ENCODE results near the gene RAD51B. TPM values are rescaled to one million over a fixed set of nuclear protein-coding genes. Genes with fewer than 3 reads are reported as not detected.

Gene RAD51B
- total and polyA plus RNA-seq, 4 experiments from 2014 or later, result 22.0 to 35.7 (median 31.4) TPM

DNA sequence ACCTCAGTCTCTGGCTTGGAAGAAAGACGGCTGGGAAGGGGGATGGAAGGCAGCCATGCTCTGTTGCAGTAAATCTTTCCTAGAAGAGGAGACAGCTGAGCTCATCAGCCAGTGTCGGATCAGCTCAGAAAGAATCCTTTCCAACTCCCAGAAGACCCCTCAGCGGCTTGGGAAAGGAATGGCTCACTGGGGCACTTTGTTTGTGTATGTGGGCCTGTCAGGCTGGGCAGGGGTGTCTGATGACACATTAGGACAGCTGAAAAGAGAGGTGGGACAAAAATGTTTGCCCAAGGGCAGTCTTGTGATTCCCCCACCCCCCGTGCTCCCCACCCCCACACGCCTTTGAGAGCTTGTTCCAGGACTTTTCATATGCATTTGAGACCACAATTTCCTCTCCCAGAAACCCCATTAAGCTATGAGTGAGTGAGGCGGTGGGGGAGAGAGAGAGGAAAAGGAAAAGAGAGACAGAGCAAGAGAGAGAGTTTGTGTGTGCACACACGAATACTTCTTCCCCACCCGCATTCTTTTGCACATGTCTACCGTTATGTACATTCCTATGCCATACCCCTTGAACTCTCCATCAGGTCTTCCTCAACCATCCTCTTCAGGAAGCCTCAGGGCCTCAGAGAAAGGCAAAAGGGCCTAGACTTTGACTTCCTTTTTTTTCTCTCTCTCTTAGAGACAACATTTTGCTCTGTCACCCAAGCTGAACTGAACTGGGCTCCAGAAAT is 774.4 kb downstream of the RAD51B start:
- Histone ChIP-seq H3K36me3 (ENCODE audit: insufficient read depth, low read length) (no peaks in the 10 kb centered on the region), H3K27ac (ENCODE audit: low read depth, low read length) (no peak overlapping the region), H3K9me3 (ENCODE audit: control insufficient read depth in 1 of 2, low read length in 2 of 2) (no peaks in the 10 kb centered on the region), H3K4me3 (ENCODE audit: low read length in 2 of 2) (no peak overlapping the region), H3K4me1 (ENCODE audit: insufficient read depth, low read length) (peaks cover 7% of the 10 kb centered on the region), H3K27me3 (ENCODE audit: insufficient read depth, low read length) (no peaks in the 10 kb centered on the region)
- ChIA-PET CTCF (ENCODE audit: partially characterized antibody) (interaction anchor here (0.8 to 1.1 kb wide), 2 partner anchors 195 to 250 kb away, joined by 3 read pairs; no protein-coding TSS in a partner anchor), POLR2A (ENCODE audit: partially characterized antibody) (interaction anchor here (1.0 kb wide), 1 partner anchor 186 kb away, joined by 3 read pairs; no protein-coding TSS in a partner anchor)
- Mint-ChIP-seq H3K9me3 (peaks cover 0 to 3% (median 0%) of the 10 kb centered on the region in 8 donors), H3K27ac (peak overlapping the region in 6 of 7 donors; percentile 18 to 84 (median 78)), H3K27me3 (no peaks in the 10 kb centered on the region), H3K4me1 (peaks cover 6 to 10% (median 7%) of the 10 kb centered on the region in 4 donors), H3K36me3 (no peaks in the 10 kb centered on the region), H3K4me3 (peak overlapping the region in 1 of 8 donors; percentile 52)
- no peak for DNase-seq
- intact Hi-C loops (cut with micrococcal nuclease), result no loop called here

DNA sequence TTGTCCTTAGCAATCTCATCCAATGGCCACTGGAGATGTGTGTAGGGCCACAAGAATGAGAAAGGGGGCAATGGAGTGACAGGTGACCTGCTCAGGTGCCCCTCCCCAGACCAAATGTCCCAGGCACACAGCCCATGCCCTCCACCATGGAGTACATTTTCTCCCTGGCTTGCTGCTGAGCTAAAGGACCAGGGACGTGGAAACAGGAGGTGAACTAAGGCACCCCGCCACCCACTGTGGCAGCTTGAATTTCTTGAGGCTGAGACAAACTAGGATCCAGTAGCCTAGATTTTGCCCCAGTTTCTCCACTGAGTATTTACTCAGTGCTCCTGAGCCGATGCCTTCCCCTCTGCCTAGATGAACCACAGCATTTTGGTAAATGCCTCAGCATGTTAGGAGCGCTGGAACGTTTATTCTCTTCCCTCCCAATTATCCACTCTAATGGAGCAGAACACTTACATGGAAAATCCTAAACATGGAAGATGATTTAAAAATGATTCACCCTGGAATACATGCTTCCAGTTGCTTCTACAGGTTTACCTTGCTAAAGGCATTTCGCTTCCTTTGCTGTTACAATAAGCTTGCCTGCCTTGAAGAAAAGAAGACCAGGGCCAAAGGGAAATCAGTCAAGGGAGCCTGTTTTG is 775.3 kb downstream of the RAD51B start:
- no peaks in the 10 kb centered on the region for H3K27me3 Mint-ChIP-seq
- H3K9me3 ChIP-seq (ENCODE audit: control insufficient read depth in 1 of 2, low read length in 2 of 2), result no peaks in the 10 kb centered on the region
- no peak overlapping the region for H3K4me3 ChIP-seq (ENCODE audit: low read length in 2 of 2)
- H3K4me1 ChIP-seq (ENCODE audit: insufficient read depth, low read length), result peaks cover 7% of the 10 kb centered on the region
- ChIA-PET CTCF (ENCODE audit: partially characterized antibody) (no interaction called here), POLR2A (ENCODE audit: partially characterized antibody) (no interaction called here)
- H3K36me3 Mint-ChIP-seq, result no peaks in the 10 kb centered on the region
- H3K27ac ChIP-seq (ENCODE audit: low read depth, low read length), result no peak overlapping the region
- peak overlapping the region in 1 of 7 donors; percentile 17 for H3K27ac Mint-ChIP-seq
- DNase-seq, result no peak
- peaks cover 0 to 3% (median 0%) of the 10 kb centered on the region in 8 donors for H3K9me3 Mint-ChIP-seq
- H3K4me1 Mint-ChIP-seq, result peaks cover 6 to 10% (median 7%) of the 10 kb centered on the region in 4 donors
- intact Hi-C loops (cut with micrococcal nuclease), result no loop called here
- H3K27me3 ChIP-seq (ENCODE audit: insufficient read depth, low read length), result no peaks in the 10 kb centered on the region
- H3K36me3 ChIP-seq (ENCODE audit: insufficient read depth, low read length), result no peaks in the 10 kb centered on the region
- no peak overlapping the region for H3K4me3 Mint-ChIP-seq

DNA sequence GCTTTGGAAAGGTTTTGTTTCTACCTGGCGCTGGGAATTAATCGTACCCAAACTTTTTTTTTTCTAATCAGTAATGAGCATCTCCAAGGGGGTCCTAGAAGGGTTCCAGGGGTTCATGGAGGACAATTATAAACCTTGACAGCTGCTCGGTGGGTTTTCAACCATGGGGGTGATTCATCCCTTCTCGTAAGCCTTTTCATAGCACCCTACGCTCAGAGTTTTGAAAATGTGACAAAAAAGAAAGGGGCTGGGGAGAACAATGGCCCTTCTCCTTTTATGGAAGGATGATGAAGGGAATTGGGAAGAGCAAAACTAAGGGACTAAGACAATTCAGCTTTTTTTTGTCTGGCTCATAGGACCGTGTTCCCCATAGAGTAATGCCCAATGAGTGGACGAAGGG is 776.6 kb downstream of the RAD51B start:
- no peaks in the 10 kb centered on the region for H3K27me3 Mint-ChIP-seq
- POLR2A ChIA-PET (ENCODE audit: partially characterized antibody), result no interaction called here

DNA sequence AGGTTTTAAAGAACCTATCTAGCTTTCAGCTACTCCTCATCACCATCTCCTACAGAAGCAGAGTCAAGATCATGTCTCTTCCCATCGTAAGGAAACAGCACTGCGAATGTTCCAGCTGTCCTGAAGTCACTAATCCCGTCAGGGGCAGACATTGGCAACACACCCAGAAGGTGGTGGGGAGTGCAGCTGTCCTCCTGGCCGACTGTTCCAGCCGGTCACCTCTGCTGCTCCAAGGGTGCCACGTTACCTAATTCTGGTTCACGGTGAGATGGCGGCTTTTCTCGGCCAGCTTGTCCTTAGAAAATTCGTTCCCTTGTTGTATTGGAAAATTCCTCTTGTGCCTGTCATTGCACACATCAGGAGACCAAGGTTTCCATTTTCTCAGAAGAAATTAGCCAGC is 777.1 kb downstream of the RAD51B start:
- Histone ChIP-seq H3K36me3 (ENCODE audit: insufficient read depth, low read length) (no peaks in the 10 kb centered on the region), H3K27ac (ENCODE audit: low read depth, low read length) (no peak overlapping the region), H3K9me3 (ENCODE audit: control insufficient read depth in 1 of 2, low read length in 2 of 2) (no peaks in the 10 kb centered on the region), H3K4me1 (ENCODE audit: insufficient read depth, low read length) (peaks cover 7% of the 10 kb centered on the region), H3K27me3 (ENCODE audit: insufficient read depth, low read length) (no peaks in the 10 kb centered on the region), H3K4me3 (ENCODE audit: low read length in 2 of 2) (no peak overlapping the region)
- DNase-seq, result no peak
- no peaks in the 10 kb centered on the region for H3K36me3 Mint-ChIP-seq
- peaks cover 6 to 10% (median 7%) of the 10 kb centered on the region in 4 donors for H3K4me1 Mint-ChIP-seq
- ChIA-PET CTCF (ENCODE audit: partially characterized antibody) (interaction anchor here (1.1 kb wide), 1 partner anchor 9 kb away, joined by 6 read pairs; no protein-coding TSS in a partner anchor), POLR2A (ENCODE audit: partially characterized antibody) (no interaction called here)
- peaks cover 0 to 4% (median 0%) of the 10 kb centered on the region in 8 donors for H3K9me3 Mint-ChIP-seq
- H3K27me3 Mint-ChIP-seq, result no peaks in the 10 kb centered on the region
- intact Hi-C loops (cut with micrococcal nuclease), result no loop called here
- H3K27ac Mint-ChIP-seq, result no peak overlapping the region
- H3K4me3 Mint-ChIP-seq, result peak overlapping the region in 1 of 8 donors; percentile 10

More for the DNA sequence above, 776.6 kb downstream of the RAD51B start:
- Histone ChIP-seq H3K4me1 (ENCODE audit: insufficient read depth, low read length) (peaks cover 7% of the 10 kb centered on the region), H3K27ac (ENCODE audit: low read depth, low read length) (no peak overlapping the region), H3K27me3 (ENCODE audit: insufficient read depth, low read length) (no peaks in the 10 kb centered on the region), H3K36me3 (ENCODE audit: insufficient read depth, low read length) (no peaks in the 10 kb centered on the region), H3K4me3 (ENCODE audit: low read length in 2 of 2) (no peak overlapping the region), H3K9me3 (ENCODE audit: control insufficient read depth in 1 of 2, low read length in 2 of 2) (no peaks in the 10 kb centered on the region)
- Mint-ChIP-seq H3K4me1 (peaks cover 6 to 10% (median 7%) of the 10 kb centered on the region in 4 donors), H3K4me3 (no peak overlapping the region), H3K9me3 (peaks cover 0 to 3% (median 0%) of the 10 kb centered on the region in 8 donors), H3K27ac (no peak overlapping the region), H3K36me3 (no peaks in the 10 kb centered on the region)
- intact Hi-C loops (cut with micrococcal nuclease), result no loop called here
- CTCF ChIA-PET (ENCODE audit: partially characterized antibody), result interaction anchor here (1.1 kb wide), 1 partner anchor 8 kb away, joined by 6 read pairs; no protein-coding TSS in a partner anchor
- DNase-seq, result no peak

DNA sequence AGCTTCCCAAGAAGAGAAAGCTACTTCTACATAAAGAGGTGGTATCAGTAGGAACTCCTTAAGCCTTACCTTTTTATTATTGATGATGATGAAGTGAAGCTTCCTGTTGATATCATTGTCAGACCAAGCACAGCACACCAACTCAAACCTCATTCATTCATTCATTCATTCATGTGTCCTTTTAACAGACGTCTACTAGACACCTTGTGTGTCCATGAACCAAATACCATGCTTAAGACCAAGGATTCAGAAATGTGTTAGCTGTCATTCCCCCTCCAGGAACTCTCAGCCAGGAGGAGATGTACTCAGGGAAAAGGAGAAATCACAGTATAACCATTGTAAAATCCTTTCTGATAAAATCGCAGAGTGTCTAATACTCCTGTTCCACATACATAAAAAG is 778.5 kb downstream of the RAD51B start:
- H3K27ac Mint-ChIP-seq, result peak overlapping the region in 1 of 7 donors; percentile 42
- ChIA-PET CTCF (ENCODE audit: partially characterized antibody) (interaction anchor here (1.2 kb wide), 1 partner anchor 217 kb away, joined by 3 read pairs; no protein-coding TSS in a partner anchor), POLR2A (ENCODE audit: partially characterized antibody) (no interaction called here)
- peaks cover 4 to 10% (median 7%) of the 10 kb centered on the region in 4 donors for H3K4me1 Mint-ChIP-seq
- H3K4me3 ChIP-seq (ENCODE audit: low read length in 2 of 2), result no peak overlapping the region
- H3K4me1 ChIP-seq (ENCODE audit: insufficient read depth, low read length), result peaks cover 7% of the 10 kb centered on the region
- H3K36me3 Mint-ChIP-seq, result no peaks in the 10 kb centered on the region
- H3K27me3 Mint-ChIP-seq, result no peaks in the 10 kb centered on the region
- no peak for DNase-seq
- no peak overlapping the region for H3K27ac ChIP-seq (ENCODE audit: low read depth, low read length)
- no peaks in the 10 kb centered on the region for H3K9me3 ChIP-seq (ENCODE audit: control insufficient read depth in 1 of 2, low read length in 2 of 2)
- peaks cover 0 to 5% (median 0%) of the 10 kb centered on the region in 8 donors for H3K9me3 Mint-ChIP-seq
- no peak overlapping the region for H3K4me3 Mint-ChIP-seq
- intact Hi-C loops (cut with micrococcal nuclease), result no loop called here
- H3K36me3 ChIP-seq (ENCODE audit: insufficient read depth, low read length), result no peaks in the 10 kb centered on the region
- H3K27me3 ChIP-seq (ENCODE audit: insufficient read depth, low read length), result no peaks in the 10 kb centered on the region

DNA sequence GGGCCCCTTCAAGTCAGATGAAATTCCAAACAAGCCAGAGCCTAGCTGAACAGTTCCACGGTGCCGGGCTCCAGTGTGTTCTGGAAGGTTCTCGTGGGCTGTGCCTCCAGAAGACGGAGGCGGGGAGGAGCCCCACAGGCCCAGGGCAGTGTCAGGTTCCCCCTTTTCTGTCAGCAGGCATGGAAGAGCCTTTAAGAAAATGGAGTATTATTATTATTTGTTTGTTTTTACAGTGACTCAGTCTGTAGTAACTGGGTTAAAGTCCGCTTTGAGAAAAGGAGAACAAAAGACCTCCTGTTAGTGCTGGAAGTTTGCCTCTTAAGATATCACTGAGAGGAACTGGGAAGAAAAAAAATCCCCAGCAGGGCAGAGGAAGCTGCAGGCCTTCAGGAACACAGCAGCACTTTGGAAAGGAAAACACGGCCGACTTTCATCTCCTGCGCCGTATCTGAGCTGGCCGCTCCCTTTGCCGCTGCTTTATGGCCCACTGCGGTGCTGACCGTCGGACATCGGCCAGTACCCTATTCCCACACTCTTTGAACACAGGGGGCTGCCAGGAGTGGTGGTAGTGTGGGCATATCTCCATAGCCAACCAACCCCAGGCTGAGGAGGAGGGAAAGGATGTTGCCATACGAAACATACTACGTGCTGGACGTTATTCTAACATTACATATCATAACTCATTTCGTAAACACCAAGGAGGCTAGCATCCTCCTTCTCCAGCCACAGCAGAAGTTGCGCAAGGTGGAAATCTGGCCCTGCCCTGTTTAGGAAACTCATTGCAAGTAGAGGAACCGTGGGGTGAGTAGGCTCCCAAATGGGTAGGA is 779.3 kb downstream of the RAD51B start:
- DNase-seq, result no peak
- Histone ChIP-seq H3K27me3 (ENCODE audit: insufficient read depth, low read length) (no peaks in the 10 kb centered on the region), H3K9me3 (ENCODE audit: control insufficient read depth in 1 of 2, low read length in 2 of 2) (no peaks in the 10 kb centered on the region), H3K27ac (ENCODE audit: low read depth, low read length) (no peak overlapping the region), H3K36me3 (ENCODE audit: insufficient read depth, low read length) (no peaks in the 10 kb centered on the region), H3K4me3 (ENCODE audit: low read length in 2 of 2) (no peak overlapping the region), H3K4me1 (ENCODE audit: insufficient read depth, low read length) (peaks cover 7% of the 10 kb centered on the region)
- no peaks in the 10 kb centered on the region for H3K27me3 Mint-ChIP-seq
- ChIA-PET CTCF (ENCODE audit: partially characterized antibody) (no interaction called here), POLR2A (ENCODE audit: partially characterized antibody) (no interaction called here)
- H3K36me3 Mint-ChIP-seq, result no peaks in the 10 kb centered on the region
- intact Hi-C loops (cut with micrococcal nuclease), result no loop called here
- no peak overlapping the region for H3K4me3 Mint-ChIP-seq
- H3K9me3 Mint-ChIP-seq, result peaks cover 0 to 5% (median 0%) of the 10 kb centered on the region in 8 donors
- no peak overlapping the region for H3K27ac Mint-ChIP-seq
- peaks cover 4 to 7% (median 7%) of the 10 kb centered on the region in 4 donors for H3K4me1 Mint-ChIP-seq

Data from CD4-positive, alpha-beta memory T cell (primary cell).